IMR-90 (cell line): ENCODE data around the gene DSP. TPM values are rescaled to one million over a fixed set of nuclear protein-coding genes. Genes with fewer than 3 reads are reported as not detected.

ENCODE experiments used
- ATAC-seq: fragments of 200-7000 bp; cut with Tn5 transposase; 2 replicates; pipeline ENCODE4 v1.9.1; 2020; ENCODE audit warnings: low read depth, mild to moderate bottlenecking, moderate library complexity
- BruUV-seq: library from RNA; stranded (reverse); fragments of 400-500 nt; replicated peaks from 2 replicates; lab custom pipeline; 2021; lab: Mats Ljungman, UMichigan
- CTCF ChIA-PET: fragments of 300-600 bp; formaldehyde crosslinking; extraction: SDS; loops from one replicate; lab custom pipeline; 2021; ENCODE audit warnings: antibody characterized with exemption; lab: Yijun Ruan, JAX
- POLR2A ChIA-PET: fragments of 300-600 bp; sonication (Branson Sonifier 250); formaldehyde crosslinking; loops from one replicate; lab custom pipeline; 2022; ENCODE audit warnings: antibody characterized with exemption; ENCODE audit not compliant: unreplicated experiment; lab: Charles Lee
- DNase-seq: peaks from one replicate; pipeline ENCODE4 v3.0.0; 2013
- H2AFZ ChIP-seq: replicated peaks from 2 replicates; pipeline ENCODE3; 2013; ENCODE audit warnings: low read length, mild to moderate bottlenecking; ENCODE audit not compliant: poor library complexity
- H2AK5ac ChIP-seq: 2 replicates; pipeline ENCODE4 v1.6.1; 2013; ENCODE audit warnings: low read depth, low read length, inconsistent platforms
- H2AK9ac ChIP-seq: replicated peaks from 2 replicates; pipeline ENCODE3; 2013; ENCODE audit warnings: mild to moderate bottlenecking, low read depth, low read length, moderate library complexity; ENCODE audit not compliant: poor library complexity
- H2BK120ac ChIP-seq: 2 replicates; pipeline ENCODE4 v1.6.1; 2013; ENCODE audit warnings: low read depth, low read length, inconsistent platforms
- H2BK15ac ChIP-seq: 3 replicates; pipeline ENCODE4 v1.6.1; 2013; ENCODE audit warnings: low read depth, low read length, inconsistent platforms
- H2BK20ac ChIP-seq: 2 replicates; pipeline ENCODE4 v1.6.1; 2013; ENCODE audit warnings: low read depth, mild to moderate bottlenecking, inconsistent platforms, low read length, moderate library complexity
- H2BK5ac ChIP-seq: 2 replicates; pipeline ENCODE4 v1.6.1; 2013; ENCODE audit warnings: mild to moderate bottlenecking, low read depth, low read length, inconsistent platforms; ENCODE audit not compliant: poor library complexity, severe bottlenecking
- H3K14ac ChIP-seq: replicated peaks from 2 replicates; pipeline ENCODE4 v1.6.1; 2013; ENCODE audit warnings: low read depth, low read length, inconsistent platforms
- H3K18ac ChIP-seq: 2 replicates; pipeline ENCODE4 v1.6.1; 2013; ENCODE audit warnings: low read depth, low read length, control low read depth
- H3K23ac ChIP-seq: 2 replicates; pipeline ENCODE4 v1.6.1; 2013; ENCODE audit warnings: low read depth, low read length, inconsistent platforms
- H3K27ac ChIP-seq: 2 replicates; pipeline ENCODE4 v1.5.1; 2013; ENCODE audit warnings: mild to moderate bottlenecking, control low read depth, low read length; ENCODE audit not compliant: insufficient read depth
- H3K27me3 ChIP-seq: 2 replicates; pipeline ENCODE4 v1.6.1; 2013; ENCODE audit warnings: low read length; ENCODE audit not compliant: control insufficient read depth, insufficient read depth
- H3K36me3 ChIP-seq: 2 replicates; pipeline ENCODE4 v1.6.1; 2013; ENCODE audit warnings: low read length, mixed read lengths; ENCODE audit not compliant: control insufficient read depth, insufficient read depth
- H3K4ac ChIP-seq: 2 replicates; pipeline ENCODE4 v1.6.1; 2013; ENCODE audit warnings: low read depth, low read length, inconsistent platforms
- H3K4me1 ChIP-seq: 2 replicates; pipeline ENCODE4 v1.6.1; 2013; ENCODE audit warnings: low read length, mixed read lengths; ENCODE audit not compliant: control insufficient read depth, insufficient read depth
- H3K4me2 ChIP-seq: 2 replicates; pipeline ENCODE4 v1.6.1; 2013; ENCODE audit warnings: low read depth, mild to moderate bottlenecking, control low read depth, low read length, moderate library complexity
- H3K4me3 ChIP-seq: 2 replicates; pipeline ENCODE4 v1.5.1; 2013; ENCODE audit warnings: low read depth, mild to moderate bottlenecking, control low read depth, low read length, moderate library complexity; ENCODE audit not compliant: insufficient read depth
- H3K56ac ChIP-seq: 2 replicates; pipeline ENCODE4 v1.6.1; 2013; ENCODE audit warnings: low read length, inconsistent platforms; ENCODE audit not compliant: insufficient read depth; ENCODE audit errors: extremely low read depth
- H3K79me1 ChIP-seq, 2 experiments: 2 replicates each; pipeline ENCODE4 v1.6.1; 2013; ENCODE audit warnings: low read length in 2 of 2, inconsistent platforms in 1 of 2, low read depth in 1 of 2
- H3K9ac ChIP-seq: 2 replicates; pipeline ENCODE4 v1.6.1; 2013; ENCODE audit warnings: low read depth, low read length, control low read depth
- H3K9me1 ChIP-seq: 2 replicates; pipeline ENCODE4 v1.6.1; 2013; ENCODE audit warnings: low read length, inconsistent platforms; ENCODE audit not compliant: insufficient read depth
- H3K9me3 ChIP-seq: 2 replicates; pipeline ENCODE4 v1.6.1; 2013; ENCODE audit warnings: low read length; ENCODE audit not compliant: control insufficient read depth, insufficient read depth
- H4K20me1 ChIP-seq: 2 replicates; pipeline ENCODE4 v1.6.1; 2013; ENCODE audit warnings: low read length, inconsistent platforms; ENCODE audit not compliant: insufficient read depth
- H4K5ac ChIP-seq: 2 replicates; pipeline ENCODE4 v1.6.1; 2013; ENCODE audit warnings: mild to moderate bottlenecking, low read depth, low read length, control low read depth
- H4K8ac ChIP-seq, 2 experiments: 2 replicates each; pipeline ENCODE4 v1.6.1; 2013; ENCODE audit warnings: low read depth in 2 of 2, low read length in 2 of 2, control low read depth in 1 of 2, inconsistent platforms in 1 of 2
- H4K91ac ChIP-seq: 2 replicates; pipeline ENCODE4 v1.6.1; 2013; ENCODE audit warnings: low read depth, low read length, inconsistent platforms; ENCODE audit not compliant: insufficient read depth
- BHLHE40 ChIP-seq: fragments of 150-350 bp; IDR thresholded peaks from 2 replicates; pipeline ENCODE4 v1.6.1; 2016; ENCODE audit warnings: mild to moderate bottlenecking, low read depth, low read length
- CEBPB ChIP-seq: IDR thresholded peaks from 2 replicates; pipeline ENCODE4 v1.6.1; 2012; ENCODE audit warnings: low read depth, low read length, improper control_type of control experiment
- CHD1 ChIP-seq: IDR thresholded peaks from 2 replicates; pipeline ENCODE4 v1.6.1; 2012; ENCODE audit warnings: low read depth, low read length, improper control_type of control experiment
- FOS ChIP-seq: fragments of 150-350 bp; IDR thresholded peaks from 2 replicates; pipeline ENCODE4 v1.6.1; 2016; ENCODE audit warnings: low read depth, low read length
- NFE2L2 ChIP-seq: fragments of 150-350 bp; IDR thresholded peaks from 2 replicates; pipeline ENCODE4 v1.6.1; 2016; ENCODE audit warnings: low read depth, mild to moderate bottlenecking, low read length
- RAD21 ChIP-seq: IDR thresholded peaks from 2 replicates; pipeline ENCODE4 v1.6.1; 2012; ENCODE audit warnings: low read length, improper control_type of control experiment
- SMC3 ChIP-seq: fragments of 150-350 bp; IDR thresholded peaks from 2 replicates; pipeline ENCODE4 v1.6.1; 2016; ENCODE audit warnings: low read depth, mild to moderate bottlenecking, antibody characterized with exemption, low read length, moderate library complexity
- WGBS, 2 experiments: methylation state at CpG; one replicate each; pipeline versions ENCODE4 v1.1.5 to v1.1.7; 2013; ENCODE audit warnings: missing lambda C conversion rate in 2 of 2; ENCODE audit not compliant: insufficient read length in 1 of 2; ENCODE audit errors: extremely low coverage in 2 of 2; 5-methylcytosine and 5-hydroxymethylcytosine counted together
- dilution Hi-C: fragments of 300-500 bp; cut with HindIII; formaldehyde crosslinking; loops from one replicate; pipeline ENCODE4 v1.14.3; 2018; ENCODE audit warnings: low sequenced_read_pairs; ENCODE audit not compliant: unreplicated experiment
- in situ Hi-C: fragments of 300-500 bp; cut with MboI; formaldehyde crosslinking; loops from 3 replicates; pipeline ENCODE4 v1.14.3; 2019; ENCODE audit warnings: low sequenced_read_pairs, inconsistent platforms, mixed read lengths
- intact Hi-C: fragments of 100-400 bp; cut with micrococcal nuclease; formaldehyde crosslinking; loops from 2 replicates; pipeline ENCODE4 v1.10.0; 2022
- polyA plus RNA-seq, 3 experiments: library from polyadenylated mRNA; depleted of rRNA; stranded (reverse); fragments of >200 nt; gene quantifications; 2 replicates each; pipeline ENCODE4 v1.2.3, GENCODE V29; 2012; ENCODE audit warnings: low replicate concordance in 1 of 3
- total RNA-seq: library from RNA; depleted of rRNA; stranded (reverse); fragments of >200 nt; gene quantifications from 2 replicates; pipeline ENCODE4 v1.2.3, GENCODE V29; 2012

Gene DSP
- total and polyA plus RNA-seq, 2 of the 4 experiments (the other 2 are of a cell fraction), result 7.1 to 20.1 TPM

DNA sequence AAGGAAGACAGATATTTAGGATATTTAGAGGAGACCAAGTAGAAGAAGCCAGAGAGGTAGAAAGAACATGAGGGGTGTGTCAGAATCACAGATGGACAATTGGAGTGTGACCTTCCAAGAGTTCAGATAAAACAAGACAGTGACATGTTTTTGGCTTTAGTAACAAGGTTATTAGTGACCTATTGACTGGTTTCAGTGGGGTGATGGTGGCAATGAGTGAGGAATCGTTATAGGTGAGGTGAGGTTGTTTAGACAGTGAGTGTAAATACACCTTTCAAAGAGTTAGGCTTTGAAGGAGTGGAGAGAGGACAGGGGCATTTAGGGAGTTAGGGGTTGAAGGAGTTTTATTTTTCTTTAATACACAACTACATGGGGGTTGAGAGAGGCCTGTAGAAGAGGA is 51.8 kb downstream of the DSP start:
- no peak for ATAC-seq
- Histone ChIP-seq H2AK9ac (no peak overlapping the region), H4K91ac (no peak overlapping the region), H3K27ac (no peak overlapping the region), H4K5ac (no peak overlapping the region), H3K23ac (no peak overlapping the region; the same call in 1 of the 2 replicates), H3K9me1 (peaks cover 5% of the 10 kb centered on the region; the same call in 1 of the 2 replicates), H2BK120ac (no peak overlapping the region), H3K9me3 (no peaks in the 10 kb centered on the region), H3K4me2 (no peak overlapping the region), H3K18ac (no peak overlapping the region), H3K4me3 (no peak overlapping the region), H2AK5ac (no peak overlapping the region), H3K36me3 (peaks cover 12% of the 10 kb centered on the region), H2BK15ac (no peak overlapping the region), H2BK5ac (peak overlapping the region; percentile 23), H4K8ac (no peak overlapping the region), H2BK20ac (no peak overlapping the region), H3K56ac (no peak overlapping the region), H3K9ac (no peak overlapping the region), H3K79me1 (peaks cover 11 to 26% of the 10 kb centered on the region in 2 experiments), H3K4me1 (peaks cover 6% of the 10 kb centered on the region), H2AFZ (no peak overlapping the region), H4K20me1 (peaks cover 19% of the 10 kb centered on the region; the same call in 1 of the 2 replicates), H3K4ac (no peak overlapping the region), H3K14ac (no peak overlapping the region), H3K27me3 (no peaks in the 10 kb centered on the region)
- no TSS peak for BruUV-seq
- TF ChIP-seq NFE2L2 (no peak), CHD1 (no peak), SMC3 (no peak), CEBPB (no peak), FOS (no peak), BHLHE40 (no peak), RAD21 (no peak)
- dilution Hi-C loops (no loop called here), in situ Hi-C loops (no loop called here), intact Hi-C loops (loop anchor here (5.0 kb wide), 1 partner anchor 281 kb away; the partner anchor contains the start of gene SSR1)
- CTCF ChIA-PET, result interaction anchor here (0.6 kb wide), 1 partner anchor 130 kb away, joined by 3 read pairs; no protein-coding TSS in a partner anchor
- no CpG with 5 or more reads among the region's 1 CpG for WGBS, 2 experiments
- no peak for DNase-seq
- POLR2A ChIA-PET, result no interaction called here
